ENCODE measurements around the gene SLC2A11. TPM values are rescaled to one million over a fixed set of nuclear protein-coding genes. Genes with fewer than 3 reads are reported as not detected.
A peak's percentile ranks its signal among the peaks of the same experiment; 100 is the strongest.

Gene SLC2A11
- total RNA-seq, 2 experiments from 2014 or later = 8.0 to 8.6 TPM

DNA sequence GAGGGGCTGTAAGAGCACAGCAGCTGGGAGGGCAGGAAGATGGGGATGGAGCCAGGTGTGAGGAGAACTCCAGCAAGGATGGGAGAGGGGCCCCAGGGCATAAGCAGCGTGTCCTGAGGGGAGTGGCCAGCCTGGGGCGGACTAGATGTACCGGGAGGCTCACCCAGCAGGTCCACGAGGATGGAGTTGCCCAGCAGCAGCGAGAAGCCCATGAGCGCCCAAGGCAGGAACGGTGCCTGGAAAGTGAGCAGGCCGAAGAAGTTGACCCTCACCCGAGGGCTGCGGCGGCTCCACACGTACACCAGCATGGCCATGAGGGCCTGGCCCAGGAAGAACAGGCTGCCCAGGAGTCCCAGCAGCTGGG, 20.2 kb upstream of the SLC2A11 start:
- peaks cover 20% of the 10 kb centered on the region for H3K4me1 Mint-ChIP-seq (ENCODE audit: low read depth)
- intact Hi-C loops (cut with micrococcal nuclease) = loop anchor here (5.0 kb wide), 1 partner anchor 65 kb away; the partner anchor contains the start of gene MMP11
- DNase-seq (no peak), ATAC-seq (no peak)
- H3K27me3 Mint-ChIP-seq = peaks cover 2% of the 10 kb centered on the region
- POLR2A ChIA-PET = interaction anchor here (0.9 to 1.3 kb wide), 3 partner anchors 9 to 57 kb away, joined by 3 to 4 read pairs (median 3); partner anchors contain the start of gene MIF
- H3K27ac Mint-ChIP-seq = no peak overlapping the region
- H3K4me3 Mint-ChIP-seq = peak overlapping the region; percentile 81
- TF ChIP-seq CTCF (IDR thresholded peaks at IDR 0.05) = no peak
- H3K36me3 Mint-ChIP-seq (ENCODE audit: low read depth) = peaks cover 2% of the 10 kb centered on the region
- H3K9me3 Mint-ChIP-seq = no peaks in the 10 kb centered on the region
- CTCF ChIA-PET = interaction anchor here (1.6 kb wide), 1 partner anchor 8 kb away, joined by 3 read pairs; no protein-coding TSS in a partner anchor

GRCh38 chr22:23837911-23838680, 19.6 kb upstream of the SLC2A11 start:
- Mint-ChIP-seq H3K36me3 (ENCODE audit: low read depth) (peaks cover 2% of the 10 kb centered on the region), H3K27ac (peak overlapping the region; percentile 77), H3K4me3 (peak overlapping the region; percentile 81), H3K4me1 (ENCODE audit: low read depth) (peaks cover 20% of the 10 kb centered on the region), H3K9me3 (no peaks in the 10 kb centered on the region), H3K27me3 (peaks cover 2% of the 10 kb centered on the region)
- POLR2A ChIA-PET = interaction anchor here (0.9 to 1.3 kb wide), 3 partner anchors 10 to 49 kb away, joined by 3 to 4 read pairs (median 3); no protein-coding TSS in a partner anchor
- DNase-seq (no peak), ATAC-seq (no peak)
- intact Hi-C loops (cut with micrococcal nuclease) = loop anchor here (5.0 kb wide), 1 partner anchor 66 kb away; the partner anchor contains the start of gene MMP11
- TF ChIP-seq CTCF (IDR thresholded peaks at IDR 0.05) = no peak
- CTCF ChIA-PET = interaction anchor here (0.6 to 1.6 kb wide), 2 partner anchors 9 to 12 kb away, joined by 3 read pairs; no protein-coding TSS in a partner anchor

DNA sequence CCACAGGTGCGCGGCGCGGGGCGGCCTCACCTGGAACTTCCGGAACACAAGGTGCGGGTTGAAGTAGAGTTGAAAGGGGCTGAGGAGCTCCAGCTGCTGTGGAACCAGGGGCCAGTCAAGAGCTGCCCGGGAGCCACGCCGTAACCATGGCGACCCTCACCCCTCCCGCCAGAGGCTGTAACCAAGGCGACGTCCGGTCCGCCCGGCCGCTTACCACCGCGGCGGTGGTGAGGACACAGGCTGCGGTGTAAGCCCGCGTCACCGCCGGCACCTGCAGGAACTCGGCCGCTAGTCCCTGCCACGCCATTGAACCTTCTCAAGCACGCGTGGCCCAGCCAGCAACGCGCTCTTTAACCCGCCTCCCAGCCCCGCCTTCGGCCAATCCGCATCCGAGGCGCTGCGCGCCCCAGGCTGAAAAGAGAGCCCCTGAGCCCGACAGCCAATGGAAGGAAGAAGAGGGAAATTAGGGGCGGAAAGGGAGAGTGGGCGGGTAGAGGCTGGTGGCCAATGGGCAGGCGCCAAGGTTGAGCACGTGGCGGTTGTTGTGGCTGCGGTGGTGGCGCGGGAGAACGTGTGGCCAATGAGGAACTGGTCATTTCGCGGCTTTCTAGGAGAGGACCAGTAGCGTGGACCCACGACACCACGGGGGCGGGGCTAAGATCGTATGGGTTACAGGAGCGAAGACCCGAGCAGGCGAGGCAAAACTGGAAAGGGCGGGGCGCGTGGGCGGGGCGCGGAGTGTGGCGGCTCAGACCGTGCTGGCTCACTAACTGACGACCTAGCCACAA, 18.8 kb upstream of the SLC2A11 start, which contains the start of gene DERL3:
Gene DERL3 (minus strand): TSS at position 326 of the 788 bp plus-strand sequence. CDS start 19 bp downstream, at position 307.
- peak within 1 kb of the TSS; percentile 81 for H3K27ac Mint-ChIP-seq
- H3K36me3 Mint-ChIP-seq (ENCODE audit: low read depth) = peaks cover 2% of the 10 kb centered on the region
- no peaks in the 10 kb centered on the region for H3K9me3 Mint-ChIP-seq
- ChIA-PET POLR2A (interaction anchor here (1.0 kb wide), 1 partner anchor 18 kb away, joined by 3 read pairs; no protein-coding TSS in a partner anchor), CTCF (interaction anchor here (1.6 kb wide), 1 partner anchor 9 kb away, joined by 3 read pairs; no protein-coding TSS in a partner anchor)
- ATAC-seq = peak; percentile 92
- intact Hi-C loops (cut with micrococcal nuclease) = loop anchor here (5.0 kb wide), 1 partner anchor 67 kb away; the partner anchor contains the start of gene MMP11
- peaks cover 2% of the 10 kb centered on the region for H3K27me3 Mint-ChIP-seq
- peaks cover 20% of the 10 kb centered on the region for H3K4me1 Mint-ChIP-seq (ENCODE audit: low read depth)
- peak within 1 kb of the TSS; percentile 81 for H3K4me3 Mint-ChIP-seq
- no peak for TF ChIP-seq CTCF (IDR thresholded peaks at IDR 0.05)
- peak; percentile 99 for DNase-seq

DNA sequence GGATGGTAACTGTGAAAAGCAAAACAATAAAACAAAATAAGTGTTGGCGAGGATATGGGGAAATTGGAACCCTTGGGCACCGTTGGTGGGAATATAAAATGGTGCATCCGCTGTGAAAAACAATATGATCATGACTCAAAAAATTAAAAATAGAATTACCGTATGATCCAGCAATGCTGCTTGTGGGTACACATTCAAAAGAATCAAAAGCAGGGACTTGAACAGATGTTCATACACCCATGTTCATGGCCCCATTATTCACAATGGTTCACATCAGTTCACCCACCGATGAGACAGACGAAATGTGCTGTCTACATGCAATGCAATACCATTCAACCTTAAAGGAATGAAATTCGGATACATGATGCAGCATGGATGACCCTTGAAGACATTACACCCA, 17.6 kb upstream of the SLC2A11 start:
- intact Hi-C loops (cut with micrococcal nuclease) = no loop called here
- CTCF ChIA-PET = no interaction called here
- Mint-ChIP-seq H3K9me3 (no peaks in the 10 kb centered on the region), H3K4me1 (ENCODE audit: low read depth) (peaks cover 20% of the 10 kb centered on the region), H3K4me3 (no peak overlapping the region), H3K27me3 (peaks cover 2% of the 10 kb centered on the region), H3K27ac (no peak overlapping the region), H3K36me3 (ENCODE audit: low read depth) (peaks cover 2% of the 10 kb centered on the region)
- POLR2A ChIA-PET = no interaction called here
- TF ChIP-seq CTCF (IDR thresholded peaks at IDR 0.05) = no peak
- ATAC-seq = no peak
- DNase-seq = no peak

Data from activated CD8-positive, alpha-beta T cell treated with anti-CD3 and anti-CD28 coated beads for 36 hours (primary cell).